ENCODE measurements around the gene OR1D2. TPM values are rescaled to one million over a fixed set of nuclear protein-coding genes. Genes with fewer than 3 reads are reported as not detected.
"Not testable (repeated sequence)": the region's sequence is repeated elsewhere in the genome, so short reads cannot be mapped to it uniquely, and the experiment has no call there.

The OR1D2 gene
- not detected for total RNA-seq
- under 1 TPM in 1 of 2 donors, not detected in 1; 0.08 TPM for polyA plus RNA-seq (ENCODE audit: insufficient read length in 2 of 2)
- long read RNA-seq, donor 1 = 0 reads
- long read RNA-seq, donor 2 = 0 reads
- long read RNA-seq, donor 3 = 0 reads
- long read RNA-seq, donor 4 = 0 reads

GRCh38 chr17:3104322-3104721 lies at the start of gene OR1D2:
Gene OR1D2, minus strand, starts transcription at chr17:3104422. Its CDS starts 11,426 bp downstream, at chr17:3092996.
- DNase-seq (ENCODE audit: low read depth in 4 of 6, low spot score in 6 of 6) = no peak
- WGBS (ENCODE audit: insufficient coverage) = 30% methylated on average over 1 of the region's 3 CpGs
- Histone ChIP-seq H3K4me1 (ENCODE audit: control insufficient read depth, insufficient read depth, low read length) (no peaks in the 10 kb centered on the region), H3K36me3 (ENCODE audit: control insufficient read depth, insufficient read depth, low read length) (no peaks in the 10 kb centered on the region), H3K27me3 (ENCODE audit: control insufficient read depth, insufficient read depth, low read length) (no peaks in the 10 kb centered on the region), H3K4me3 (ENCODE audit: low read depth, low read length) (no peak within 1 kb of the TSS), H3K9me3 (ENCODE audit: control insufficient read depth, insufficient read depth, low read length) (no peaks in the 10 kb centered on the region), H3K27ac (ENCODE audit: low read depth, low read length) (no peak within 1 kb of the TSS)

- H3K9me3 ChIP-seq (ENCODE audit: control insufficient read depth, insufficient read depth, low read length); H3K36me3 ChIP-seq (ENCODE audit: control insufficient read depth, insufficient read depth, low read length); H3K27ac ChIP-seq (ENCODE audit: low read depth, low read length); DNase-seq (ENCODE audit: low read depth in 4 of 6, low spot score in 6 of 6); H3K4me3 ChIP-seq (ENCODE audit: low read depth, low read length); H3K4me1 ChIP-seq (ENCODE audit: control insufficient read depth, insufficient read depth, low read length); H3K27me3 ChIP-seq (ENCODE audit: control insufficient read depth, insufficient read depth, low read length): not testable (repeated sequence)
- no CpG with 5 or more reads among the region's 3 CpGs for WGBS (ENCODE audit: insufficient coverage)
Measured at GRCh38 chr17:3137494-3137893, 33.3 kb upstream of the OR1D2 start.

- Histone ChIP-seq H3K9me3 (ENCODE audit: control insufficient read depth, insufficient read depth, low read length) (no peaks in the 10 kb centered on the region), H3K27me3 (ENCODE audit: control insufficient read depth, insufficient read depth, low read length) (no peaks in the 10 kb centered on the region), H3K4me3 (ENCODE audit: low read depth, low read length) (no peak within 1 kb of the TSS), H3K36me3 (ENCODE audit: control insufficient read depth, insufficient read depth, low read length) (no peaks in the 10 kb centered on the region), H3K27ac (ENCODE audit: low read depth, low read length) (no peak within 1 kb of the TSS), H3K4me1 (ENCODE audit: control insufficient read depth, insufficient read depth, low read length) (no peaks in the 10 kb centered on the region)
- DNase-seq (ENCODE audit: low read depth in 4 of 6, low spot score in 6 of 6) = no peak
- no CpG with 5 or more reads among the region's 2 CpGs for WGBS (ENCODE audit: insufficient coverage)
Measured at GRCh38 chr17:3127451-3127850, 23.2 kb upstream of the OR1D2 start, which contains the start of gene OR1G1. Gene OR1G1, minus strand, starts transcription at chr17:3127551. Its CDS starts 0 bp downstream, at chr17:3127551.

- H3K4me1 ChIP-seq (ENCODE audit: control insufficient read depth, insufficient read depth, low read length); H3K27ac ChIP-seq (ENCODE audit: low read depth, low read length); H3K4me3 ChIP-seq (ENCODE audit: low read depth, low read length); H3K27me3 ChIP-seq (ENCODE audit: control insufficient read depth, insufficient read depth, low read length); H3K9me3 ChIP-seq (ENCODE audit: control insufficient read depth, insufficient read depth, low read length); DNase-seq (ENCODE audit: low read depth in 4 of 6, low spot score in 6 of 6); H3K36me3 ChIP-seq (ENCODE audit: control insufficient read depth, insufficient read depth, low read length): not testable (repeated sequence)
- no CpG with 5 or more reads among the region's 4 CpGs for WGBS (ENCODE audit: insufficient coverage)
Measured at GRCh38 chr17:3073850-3074249, 30.4 kb downstream of the OR1D2 start.

- not testable (repeated sequence) for H3K4me1 ChIP-seq (ENCODE audit: control insufficient read depth, insufficient read depth, low read length); H3K9me3 ChIP-seq (ENCODE audit: control insufficient read depth, insufficient read depth, low read length); H3K36me3 ChIP-seq (ENCODE audit: control insufficient read depth, insufficient read depth, low read length); H3K27ac ChIP-seq (ENCODE audit: low read depth, low read length); H3K27me3 ChIP-seq (ENCODE audit: control insufficient read depth, insufficient read depth, low read length); DNase-seq (ENCODE audit: low read depth in 4 of 6, low spot score in 6 of 6); H3K4me3 ChIP-seq (ENCODE audit: low read depth, low read length)
- WGBS (ENCODE audit: insufficient coverage) = no CpG with 5 or more reads among the region's 1 CpG
Measured at GRCh38 chr17:3065192-3065591, 39.0 kb downstream of the OR1D2 start.

GRCh38 chr17:3063507-3063906 lies 40.7 kb downstream of the OR1D2 start, which contains the start of gene OR1D5:
Gene OR1D5, minus strand, starts transcription at chr17:3063607. Its CDS starts 0 bp downstream, at chr17:3063607.
- not testable (repeated sequence) for DNase-seq (ENCODE audit: low read depth in 4 of 6, low spot score in 6 of 6); H3K4me1 ChIP-seq (ENCODE audit: control insufficient read depth, insufficient read depth, low read length); H3K9me3 ChIP-seq (ENCODE audit: control insufficient read depth, insufficient read depth, low read length); H3K27ac ChIP-seq (ENCODE audit: low read depth, low read length); H3K36me3 ChIP-seq (ENCODE audit: control insufficient read depth, insufficient read depth, low read length); H3K4me3 ChIP-seq (ENCODE audit: low read depth, low read length); H3K27me3 ChIP-seq (ENCODE audit: control insufficient read depth, insufficient read depth, low read length)
- WGBS (ENCODE audit: insufficient coverage) = no CpG with 5 or more reads among the region's 2 CpGs

- H3K27ac ChIP-seq (ENCODE audit: low read depth, low read length) = not testable (repeated sequence)
- 68% methylated on average over 2 of the region's 8 CpGs for WGBS (ENCODE audit: insufficient coverage)
Measured at GRCh38 chr17:3062824-3063377, 41.3 kb downstream of the OR1D2 start.

GRCh38 chr17:3054868-3055267 lies 49.4 kb downstream of the OR1D2 start:
- H3K4me3 ChIP-seq (ENCODE audit: low read depth, low read length); H3K9me3 ChIP-seq (ENCODE audit: control insufficient read depth, insufficient read depth, low read length); H3K4me1 ChIP-seq (ENCODE audit: control insufficient read depth, insufficient read depth, low read length); H3K36me3 ChIP-seq (ENCODE audit: control insufficient read depth, insufficient read depth, low read length); H3K27me3 ChIP-seq (ENCODE audit: control insufficient read depth, insufficient read depth, low read length); DNase-seq (ENCODE audit: low read depth in 4 of 6, low spot score in 6 of 6); H3K27ac ChIP-seq (ENCODE audit: low read depth, low read length): not testable (repeated sequence)
- no CpG with 5 or more reads among the region's 2 CpGs for WGBS (ENCODE audit: insufficient coverage)

More at GRCh38 chr17:3062824-3063377, 41.3 kb downstream of the OR1D2 start:
- DNase-seq (ENCODE audit: low read depth in 4 of 6, low spot score in 6 of 6); H3K4me1 ChIP-seq (ENCODE audit: control insufficient read depth, insufficient read depth, low read length); H3K27me3 ChIP-seq (ENCODE audit: control insufficient read depth, insufficient read depth, low read length); H3K4me3 ChIP-seq (ENCODE audit: low read depth, low read length); H3K9me3 ChIP-seq (ENCODE audit: control insufficient read depth, insufficient read depth, low read length); H3K36me3 ChIP-seq (ENCODE audit: control insufficient read depth, insufficient read depth, low read length): not testable (repeated sequence)

GRCh38 chr17:3049705-3050295 lies 54.4 kb downstream of the OR1D2 start:
- Histone ChIP-seq H3K27me3 (ENCODE audit: control insufficient read depth, insufficient read depth, low read length) (no peaks in the 10 kb centered on the region), H3K4me3 (ENCODE audit: low read depth, low read length) (peak overlapping the region; percentile 88), H3K27ac (ENCODE audit: low read depth, low read length) (no peak overlapping the region), H3K9me3 (ENCODE audit: control insufficient read depth, insufficient read depth, low read length) (no peaks in the 10 kb centered on the region), H3K4me1 (ENCODE audit: control insufficient read depth, insufficient read depth, low read length) (peaks cover 10% of the 10 kb centered on the region), H3K36me3 (ENCODE audit: control insufficient read depth, insufficient read depth, low read length) (no peaks in the 10 kb centered on the region)
- no peak for DNase-seq (ENCODE audit: low read depth in 4 of 6, low spot score in 6 of 6)
- WGBS (ENCODE audit: insufficient coverage) = 88% methylated on average over 5 of the region's 8 CpGs

Data from spinal cord (tissue), 10 donors.